NCI-H526 treated with DMSO at 0.1 percent for 48 hours (cell line): ENCODE measurements around the gene NAGA.
"Not testable (repeated sequence)": the region's sequence is repeated elsewhere in the genome, so short reads cannot be mapped to it uniquely, and the experiment has no call there.

Source experiments
- DNase-seq: peaks from one replicate; lab custom pipeline; 2025; lab: John Stamatoyannopoulos, UW

NAGA gene

GRCh38 chr22:42070517-42071422 is at the start of gene NAGA:
Gene NAGA (minus strand): TSS chr22:42070812. CDS start chr22:42070297, 515 bp downstream.
- peak; percentile 82 for DNase-seq

DNA sequence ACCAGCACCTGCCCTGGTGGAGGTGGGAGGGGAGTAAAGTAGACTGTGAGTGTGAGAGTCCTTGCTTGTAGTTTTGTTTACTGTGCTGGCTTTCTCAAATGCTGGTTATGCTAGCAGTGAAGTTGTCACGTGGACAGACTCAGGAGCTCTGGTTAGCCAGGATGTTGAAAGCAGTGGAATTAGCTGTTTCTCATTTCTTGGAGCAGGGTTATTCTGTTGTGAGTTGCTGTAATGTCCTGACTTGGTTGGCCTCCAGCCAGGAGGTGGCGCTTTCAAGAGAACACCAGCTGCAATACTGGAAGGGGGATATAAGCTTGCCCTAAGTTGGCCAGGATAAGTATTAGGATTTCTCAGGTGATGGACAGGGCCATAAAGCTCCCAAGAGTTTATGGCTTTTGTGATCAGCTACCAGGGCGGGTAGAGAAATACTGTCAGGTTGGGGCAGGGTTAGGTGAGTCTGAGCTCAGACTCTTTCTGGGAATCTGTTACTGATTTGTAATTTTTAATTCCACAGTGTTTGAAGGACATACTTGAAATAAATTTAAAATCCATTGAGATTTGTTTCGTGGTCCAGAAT is 46.3 kb upstream of the NAGA start:
- no peak for DNase-seq

DNA sequence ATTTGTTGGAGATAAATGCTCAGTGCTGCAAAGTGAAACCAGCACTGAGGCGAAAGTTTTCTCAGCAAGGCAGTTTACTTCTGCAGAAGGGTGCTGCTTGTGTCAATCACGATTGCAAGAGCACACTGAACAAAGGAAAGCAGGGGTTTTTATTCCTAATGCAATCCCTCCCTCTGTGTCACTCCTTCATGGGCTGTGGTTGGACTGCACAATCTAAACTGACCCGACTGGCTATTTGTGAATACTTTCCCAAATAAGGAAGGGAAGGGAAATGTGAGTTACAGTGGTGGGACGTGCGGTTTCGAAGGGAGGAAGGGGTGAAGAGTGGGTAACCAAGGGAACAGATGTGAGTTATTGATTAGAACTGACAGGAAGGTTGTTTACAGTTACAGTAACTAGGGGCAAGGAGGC is 44.8 kb upstream of the NAGA start:
- DNase-seq: not testable (repeated sequence)

- DNase-seq: no peak
These were observed 44.1 kb upstream of the NAGA start for GRCh38 chr22:42114721-42115120.

DNA sequence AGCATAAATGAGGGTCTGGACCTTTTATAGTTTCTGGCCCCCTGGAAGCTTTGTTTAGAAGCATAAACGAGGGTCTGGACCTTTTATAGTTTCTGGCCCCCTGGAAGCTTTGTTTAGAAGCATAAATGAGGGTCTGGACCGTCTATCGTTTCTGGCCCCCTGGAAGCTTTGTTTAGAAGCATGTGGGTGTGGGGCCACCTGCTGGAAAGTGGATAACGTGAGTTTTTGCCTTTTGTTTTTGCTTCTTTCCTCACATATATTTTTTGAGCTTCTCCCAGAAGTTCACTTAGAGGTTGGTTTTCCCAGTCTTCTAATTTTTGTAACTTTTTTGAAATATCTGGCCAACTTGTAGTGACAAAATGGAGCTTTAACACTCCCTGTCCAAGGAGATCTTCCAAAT is 42.2 kb upstream of the NAGA start:
- not testable (repeated sequence) for DNase-seq

DNA sequence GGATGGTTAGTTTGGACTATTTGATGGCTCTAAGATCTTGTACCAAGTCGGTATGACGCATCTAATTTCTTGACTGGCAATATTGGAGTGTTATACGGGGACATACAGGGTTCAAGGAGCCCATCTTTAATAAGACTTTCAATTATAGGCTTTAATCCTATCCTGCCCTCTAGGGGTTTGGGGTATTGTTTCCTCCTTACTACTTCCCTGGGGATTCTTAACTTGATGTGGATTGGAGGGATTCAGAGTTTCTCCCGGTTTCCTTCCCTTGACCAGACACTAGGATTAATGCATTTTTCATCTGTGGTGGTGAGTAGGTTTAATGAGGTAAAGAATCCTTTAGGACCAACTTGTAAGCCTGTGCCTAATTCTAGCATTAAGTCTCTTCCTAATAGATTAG is 41.2 kb upstream of the NAGA start:
- DNase-seq: no peak

GRCh38 chr22:42108848-42109247 is 38.2 kb upstream of the NAGA start:
- no peak for DNase-seq

- DNase-seq: not testable (repeated sequence)
These were observed 33.8 kb upstream of the NAGA start for GRCh38 chr22:42104332-42104860.

GRCh38 chr22:42101199-42101598 is 30.6 kb upstream of the NAGA start:
- DNase-seq: no peak

- DNase-seq: no peak
These were observed 20.8 kb upstream of the NAGA start for GRCh38 chr22:42091455-42091782.

- DNase-seq: peak; percentile 95
These were observed 20.2 kb upstream of the NAGA start, which contains the start of gene NDUFA6 for GRCh38 chr22:42090596-42091454. Gene NDUFA6 (minus strand): TSS chr22:42090772. CDS start chr22:42090744, 28 bp downstream.

- DNase-seq: no peak
These were observed 15.4 kb upstream of the NAGA start for GRCh38 chr22:42086051-42086450.

- no peak for DNase-seq
These were observed 14.3 kb upstream of the NAGA start for GRCh38 chr22:42084874-42085273.

DNA sequence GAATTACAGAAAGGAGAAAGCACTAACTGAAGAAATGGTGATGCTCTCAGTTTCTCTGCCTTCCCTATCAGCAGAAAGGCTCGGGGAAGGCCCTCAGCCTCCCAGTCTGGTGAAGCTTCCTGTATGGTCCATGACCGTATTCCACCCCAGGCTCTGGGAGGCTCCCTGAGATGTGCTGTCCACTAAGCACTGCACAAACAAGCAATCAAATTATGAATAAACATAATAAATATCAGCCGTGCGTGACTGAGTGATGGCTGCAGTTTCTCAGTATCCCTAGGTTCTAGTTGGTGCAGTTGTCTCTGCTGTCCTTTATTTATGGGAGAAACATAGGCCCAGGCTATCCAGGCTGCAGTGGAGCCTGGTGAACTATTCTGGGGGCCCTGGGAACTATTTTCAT is 12.5 kb upstream of the NAGA start:
- DNase-seq: no peak

- no peak for DNase-seq
These were observed 9.7 kb upstream of the NAGA start for GRCh38 chr22:42080287-42080686.

DNA sequence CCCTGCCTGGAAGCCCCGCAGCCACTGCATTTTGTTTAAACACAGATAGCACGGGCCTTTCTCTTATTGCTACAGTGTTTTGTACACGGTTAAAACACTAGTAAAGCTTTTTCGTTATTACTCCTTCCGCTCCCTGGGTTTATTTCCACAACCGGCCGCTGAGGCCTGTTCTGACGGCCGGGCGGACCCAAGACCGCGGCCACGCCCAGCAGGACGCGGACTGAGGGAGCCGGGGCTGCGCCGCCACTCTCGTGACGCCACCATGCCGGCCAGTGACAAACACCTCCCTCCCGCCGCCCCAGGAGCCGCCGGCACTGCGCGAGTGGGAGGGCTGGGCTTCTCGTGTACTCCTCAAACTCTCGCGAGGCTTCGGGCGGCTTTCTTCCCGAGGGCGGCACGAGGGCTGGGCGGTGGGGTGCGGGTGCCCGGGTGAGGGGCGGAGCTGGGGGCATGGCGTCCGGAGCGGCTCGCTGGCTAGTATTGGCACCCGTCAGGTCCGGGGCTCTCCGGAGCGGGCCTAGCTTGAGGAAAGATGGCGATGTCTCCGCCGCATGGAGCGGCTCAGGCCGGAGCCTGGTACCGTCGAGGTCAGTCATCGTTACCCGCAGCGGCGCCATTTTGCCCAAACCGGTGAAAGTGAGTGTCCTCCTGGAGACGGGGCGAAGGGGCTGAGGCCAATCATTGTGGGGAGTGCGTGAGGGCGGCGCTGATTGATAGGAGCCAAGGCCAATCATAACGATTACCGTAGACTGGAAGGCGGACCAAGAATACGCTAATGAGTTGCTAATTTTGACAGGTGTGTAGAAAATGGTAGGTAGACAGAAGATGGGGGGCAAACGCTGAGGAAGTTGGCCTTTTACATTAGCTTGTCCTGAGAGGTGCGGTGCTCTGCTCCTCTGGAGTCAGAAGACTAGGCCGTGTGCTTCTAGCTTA is 9.0 kb upstream of the NAGA start, which contains the start of gene SMDT1:
SMDT1 (plus strand) TSS at position 382 of the 933 bp plus-strand sequence; CDS start at position 451, 69 bp downstream.
- peak; percentile 90 for DNase-seq

DNA sequence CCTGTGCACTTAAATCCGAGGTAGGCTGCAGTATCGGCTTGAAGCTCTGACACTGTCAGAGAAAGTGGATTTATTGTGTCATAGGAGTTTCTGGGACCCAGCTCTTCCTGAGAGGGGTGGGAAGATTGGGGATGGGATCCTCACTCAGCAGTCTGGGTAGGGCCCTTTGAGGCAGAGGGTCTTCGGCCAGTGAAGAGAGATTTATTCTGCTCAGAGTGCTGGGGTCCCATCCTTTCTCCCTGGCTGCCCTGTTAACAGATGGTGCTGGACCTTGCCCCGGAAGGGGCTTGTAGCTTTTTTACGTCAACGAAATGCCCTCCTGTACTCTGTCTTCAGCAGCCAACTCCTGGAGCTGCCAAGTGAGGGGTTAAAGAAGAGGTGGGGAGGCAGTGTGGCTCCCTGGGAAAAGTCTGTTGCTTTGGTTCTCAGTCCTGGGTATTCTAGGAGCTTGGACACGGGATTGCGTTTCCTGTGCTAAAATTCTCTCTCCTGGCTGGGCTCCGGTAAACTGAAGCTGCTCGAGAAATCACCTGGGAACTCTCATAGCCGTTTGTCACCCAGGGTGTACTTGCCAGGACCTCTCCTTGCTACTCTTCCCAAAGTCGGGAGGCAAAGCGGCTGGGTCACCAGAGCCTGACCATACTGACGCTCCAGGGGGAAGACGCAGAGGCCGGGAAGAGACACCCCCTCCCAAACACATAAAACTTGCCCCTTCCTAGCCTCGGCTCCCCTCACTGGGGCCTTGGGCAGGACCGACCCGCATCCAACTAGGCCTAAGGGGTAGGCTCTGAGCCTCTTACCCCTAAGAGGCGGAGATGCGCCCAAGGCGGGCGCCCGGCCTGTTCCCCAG is 8.1 kb upstream of the NAGA start:
- no peak for DNase-seq

DNA sequence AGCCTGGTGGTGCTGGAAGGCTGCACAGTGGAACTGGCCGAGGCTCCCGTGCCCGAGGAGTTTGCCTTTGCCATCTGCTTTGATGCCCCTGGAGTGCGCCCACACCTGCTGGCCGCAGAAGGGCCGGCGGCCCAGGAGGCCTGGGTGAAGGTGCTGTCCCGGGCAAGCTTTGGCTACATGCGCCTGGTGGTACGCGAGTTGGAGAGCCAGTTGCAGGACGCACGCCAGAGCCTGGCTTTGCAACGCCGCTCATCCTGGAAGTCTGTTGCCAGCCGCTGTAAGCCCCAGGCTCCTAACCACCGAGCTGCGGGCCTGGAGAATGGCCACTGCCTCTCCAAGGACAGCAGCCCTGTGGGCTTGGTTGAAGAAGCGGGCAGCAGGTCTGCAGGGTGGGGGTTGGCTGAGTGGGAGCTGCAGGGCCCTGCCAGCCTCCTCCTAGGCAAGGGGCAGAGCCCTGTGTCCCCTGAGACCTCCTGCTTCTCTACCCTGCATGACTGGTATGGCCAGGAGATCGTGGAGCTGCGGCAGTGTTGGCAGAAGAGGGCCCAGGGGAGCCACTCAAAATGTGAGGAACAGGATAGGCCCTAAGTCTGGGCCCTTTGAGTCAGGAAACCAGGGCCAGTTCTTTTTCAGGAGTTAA is 7.0 kb upstream of the NAGA start:
- DNase-seq: no peak

GRCh38 chr22:42076764-42077485 is 6.3 kb upstream of the NAGA start:
- DNase-seq: no peak
